Renal pelvis (tissue), 4 donors: ENCODE data around the gene SLC50A1. TPM values are rescaled to one million over a fixed set of nuclear protein-coding genes. Genes with fewer than 3 reads are reported as not detected.
"Not testable (repeated sequence)": the region's sequence is repeated elsewhere in the genome, so short reads cannot be mapped to it uniquely, and the experiment has no call there.

ENCODE experiments used
- DNase-seq: peaks from one replicate; pipeline ENCODE4 v3.0.0-alpha.2; 2013
- polyA plus RNA-seq, 3 donors: library from polyadenylated mRNA; unstranded; fragments of 120-200 nt; gene quantifications; one replicate each; pipeline ENCODE4 v1.2.1, GENCODE V29; 2013; ENCODE audit not compliant: insufficient read length in 3 of 3

SLC50A1 gene
- polyA plus RNA-seq, 3 donors = 45.3 to 61.3 (median 51.2) TPM

DNA sequence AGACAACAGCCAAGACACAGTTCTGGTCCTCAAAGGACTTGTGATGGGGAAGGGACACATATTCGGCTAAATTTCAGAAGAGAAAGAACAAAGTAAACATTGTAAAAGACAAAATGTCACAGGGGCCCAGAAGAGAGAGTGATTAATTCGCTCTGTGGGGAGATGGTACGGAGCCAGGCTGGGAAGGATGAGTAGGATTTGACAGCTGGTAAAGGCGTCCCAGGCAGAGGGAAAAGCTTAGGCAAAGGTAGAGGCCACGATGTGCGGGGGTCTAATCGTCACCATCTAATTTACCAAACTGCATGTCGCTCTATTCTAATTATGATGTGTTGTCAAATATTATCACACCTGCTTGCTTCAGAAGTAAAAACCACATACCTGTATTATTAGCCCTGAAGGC is 25.3 kb upstream of the SLC50A1 start:
- no peak for DNase-seq

- no peak for DNase-seq
These were observed 24.8 kb upstream of the SLC50A1 start for GRCh38 chr1:155110826-155111225.

DNA sequence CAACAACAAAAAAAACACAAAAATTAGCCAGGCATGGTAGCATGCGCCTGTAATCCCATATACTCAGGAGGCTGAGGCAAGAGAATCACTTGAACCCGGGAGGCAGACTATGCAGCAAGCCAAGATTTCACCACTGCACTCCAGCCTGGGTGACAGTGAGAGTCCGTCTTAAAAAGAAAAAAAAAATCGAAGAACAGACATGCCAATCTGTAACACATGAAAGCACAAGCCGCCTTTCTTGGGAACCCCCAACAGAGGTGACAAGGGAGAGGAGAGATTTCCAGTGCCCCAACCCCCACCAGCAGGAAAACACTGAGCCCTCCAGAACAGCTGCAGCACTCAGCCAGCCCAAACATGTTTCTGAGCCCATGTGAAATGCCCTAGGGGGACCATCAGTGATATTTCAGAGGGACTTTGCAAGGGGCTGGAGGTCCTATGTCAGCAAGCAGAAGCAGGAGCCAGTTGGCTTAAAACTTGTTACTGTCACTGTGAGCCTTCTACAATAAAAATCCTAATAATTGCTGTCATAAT is 22.1 kb upstream of the SLC50A1 start:
- no peak for DNase-seq

DNA sequence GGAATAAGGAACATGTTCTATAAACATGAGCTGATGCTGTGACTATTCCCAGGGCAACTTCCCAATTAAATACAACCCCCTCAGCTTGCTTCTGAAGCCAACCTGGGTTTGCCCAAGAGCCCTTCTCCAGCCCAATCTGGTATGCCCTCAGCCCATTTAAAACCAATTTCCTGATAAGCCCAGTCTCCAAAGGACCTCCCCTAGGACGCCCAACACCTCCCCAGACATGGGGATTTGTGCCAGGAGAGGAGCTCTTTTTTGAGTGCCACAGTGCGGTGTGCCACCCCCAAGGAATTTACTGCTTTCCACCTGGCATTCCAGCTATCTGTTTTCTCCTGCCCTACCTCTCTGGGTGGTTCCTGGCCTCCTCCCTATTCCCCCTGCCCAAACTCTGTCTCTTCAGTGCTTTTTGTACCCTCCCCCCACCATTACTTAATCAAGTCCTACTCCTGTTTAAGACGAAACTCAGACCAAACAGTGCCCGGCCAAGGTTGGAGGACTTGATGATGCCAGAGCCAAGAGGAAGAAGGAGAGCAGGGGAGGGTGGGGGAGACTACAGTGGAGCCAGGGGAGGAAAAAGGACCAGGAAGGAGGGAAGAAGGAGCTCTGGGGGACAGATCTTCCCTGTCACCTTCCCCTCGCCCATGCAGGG is 19.4 kb upstream of the SLC50A1 start:
- no peak for DNase-seq

- DNase-seq = no peak
These were observed 18.0 kb upstream of the SLC50A1 start for GRCh38 chr1:155117610-155118009.

- not testable (repeated sequence) for DNase-seq
These were observed 17.6 kb upstream of the SLC50A1 start for GRCh38 chr1:155118090-155118489.

- DNase-seq = no peak
These were observed 15.4 kb upstream of the SLC50A1 start for GRCh38 chr1:155120253-155120652.

DNA sequence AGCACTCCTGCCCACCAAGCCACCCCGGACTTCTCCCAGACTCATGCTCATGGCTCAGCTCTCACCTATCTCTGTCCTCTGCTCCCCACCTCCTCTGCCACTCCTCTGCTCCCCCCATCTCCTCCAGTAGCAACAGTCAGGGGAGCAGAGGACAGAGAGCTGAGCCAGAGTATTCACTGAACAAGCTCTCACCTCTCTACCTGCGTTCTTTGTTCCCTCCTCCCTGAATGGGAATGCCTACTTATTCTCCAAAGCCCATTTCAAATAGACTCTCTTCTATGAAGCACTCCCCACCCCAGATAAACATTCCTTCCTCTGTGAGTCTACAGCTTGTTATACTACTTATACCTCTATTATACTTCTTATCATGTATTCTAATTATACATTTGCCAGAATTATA is 14.4 kb upstream of the SLC50A1 start:
- DNase-seq = no peak

GRCh38 chr1:155122308-155122707 is 13.3 kb upstream of the SLC50A1 start:
- DNase-seq = no peak

DNA sequence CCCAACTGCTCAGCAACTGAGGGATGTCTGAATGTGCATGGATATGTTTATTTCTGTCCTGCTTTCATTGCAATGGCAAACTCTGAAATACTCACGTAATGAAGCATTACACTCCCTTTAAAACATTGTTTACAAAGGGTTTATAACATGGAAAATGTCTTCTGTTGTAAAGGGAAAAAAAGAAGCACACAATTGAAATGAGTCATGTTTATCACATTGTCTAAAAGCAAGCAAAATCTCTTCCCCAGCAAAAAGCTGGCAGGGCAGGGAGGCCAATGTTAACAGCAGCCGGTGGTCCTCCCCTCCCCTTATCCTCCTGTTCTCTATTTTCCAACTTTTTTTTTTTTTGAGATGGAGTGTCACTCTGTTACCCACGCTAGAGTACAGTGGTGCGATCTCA is 11.9 kb upstream of the SLC50A1 start:
- DNase-seq = no peak

DNA sequence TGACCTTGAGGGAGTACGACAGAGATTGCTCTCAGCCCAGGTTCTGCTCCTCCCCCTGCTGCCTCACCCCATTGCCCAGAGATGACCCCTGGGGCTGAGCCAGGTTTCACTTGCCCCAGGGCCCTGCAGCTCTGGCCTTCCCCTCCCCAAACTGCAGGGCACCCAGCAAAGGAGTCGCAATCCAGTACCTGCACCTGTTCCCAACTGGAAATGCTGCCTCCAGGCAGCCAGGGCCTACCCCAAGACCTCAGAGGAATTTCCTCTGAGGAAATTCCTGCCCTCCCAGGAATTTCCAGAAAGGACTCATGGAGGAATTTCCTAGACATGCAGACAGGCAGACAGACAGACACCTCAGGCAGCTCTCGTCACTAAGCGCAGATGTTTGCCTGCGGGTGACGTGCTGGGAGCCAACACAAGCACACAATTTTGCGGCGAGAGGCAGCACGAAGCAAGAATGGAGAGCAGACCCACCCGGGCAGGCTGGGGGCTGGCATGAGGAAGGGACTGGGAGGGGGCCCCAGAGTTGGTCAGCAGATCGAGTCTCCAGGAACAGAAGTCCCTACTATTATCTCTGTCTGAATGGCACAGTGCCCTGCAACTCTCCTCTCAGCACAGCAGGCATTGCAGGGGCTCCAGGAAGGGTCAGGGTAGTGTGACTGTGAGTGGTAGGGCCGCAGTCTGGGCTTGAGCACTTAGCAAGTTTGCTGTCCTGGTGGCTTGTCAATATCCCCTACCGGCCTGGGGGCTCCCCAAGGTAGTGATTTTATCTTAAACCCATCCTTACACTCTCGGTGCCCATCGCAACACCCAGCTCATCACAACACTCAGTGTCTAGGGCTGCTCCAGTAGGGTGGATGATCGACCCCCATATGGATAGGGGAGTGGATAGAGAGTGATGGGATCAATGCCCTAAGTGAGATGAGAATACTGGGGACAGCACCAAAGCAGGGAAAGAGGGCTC is 10.9 kb upstream of the SLC50A1 start:
- no peak for DNase-seq

GRCh38 chr1:155125511-155125945 is 10.1 kb upstream of the SLC50A1 start:
- DNase-seq = no peak

- DNase-seq = no peak
These were observed 9.6 kb upstream of the SLC50A1 start for GRCh38 chr1:155125946-155126555.

- DNase-seq = no peak
These were observed 9.0 kb upstream of the SLC50A1 start for GRCh38 chr1:155126556-155127104.

GRCh38 chr1:155127105-155127966 is 8.3 kb upstream of the SLC50A1 start, which contains the start of gene EFNA1:
TSS of gene EFNA1 (plus strand) at chr1:155127876. CDS start at chr1:155127978, 102 bp downstream.
- DNase-seq = peak; percentile 79

- DNase-seq = no peak
These were observed 7.5 kb upstream of the SLC50A1 start for GRCh38 chr1:155127967-155128754.

- DNase-seq = no peak
These were observed 6.7 kb upstream of the SLC50A1 start for GRCh38 chr1:155128755-155129473.

DNA sequence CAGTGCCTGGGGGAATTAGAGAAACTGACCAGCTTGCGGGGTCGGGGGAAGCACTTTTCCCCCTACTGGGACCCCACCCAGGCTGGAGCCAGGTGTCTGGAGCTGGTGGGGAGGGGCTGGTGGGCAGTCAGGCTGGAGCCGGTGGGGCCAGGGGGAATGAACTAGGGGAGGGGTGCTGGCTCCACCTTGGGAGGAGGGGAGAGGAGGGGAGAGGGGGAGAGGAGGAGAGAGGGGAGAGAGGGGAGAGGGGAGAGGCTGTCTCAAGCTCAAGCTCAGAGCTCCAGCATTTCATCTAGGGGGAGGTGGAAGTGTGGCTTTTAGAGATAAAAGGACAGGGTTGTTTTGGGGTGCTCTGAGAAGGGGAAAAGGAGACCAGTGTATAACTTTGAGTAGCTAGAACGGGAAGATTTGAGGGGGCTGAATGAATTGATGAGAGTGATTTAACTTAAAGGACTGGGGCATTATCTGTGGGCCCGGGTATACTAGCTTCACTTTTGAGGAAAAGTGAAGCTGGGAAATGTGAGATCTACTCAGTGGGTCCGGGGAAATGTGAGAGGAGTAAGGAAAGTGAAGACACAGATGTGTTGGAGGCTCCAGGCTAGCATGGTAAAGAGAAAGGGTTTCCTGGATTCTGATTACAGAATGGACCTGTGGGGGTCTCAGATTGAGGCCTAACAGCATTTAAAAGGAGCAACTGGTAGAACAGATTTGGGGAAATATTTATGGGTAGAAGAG is 5.2 kb upstream of the SLC50A1 start:
- no peak for DNase-seq

DNA sequence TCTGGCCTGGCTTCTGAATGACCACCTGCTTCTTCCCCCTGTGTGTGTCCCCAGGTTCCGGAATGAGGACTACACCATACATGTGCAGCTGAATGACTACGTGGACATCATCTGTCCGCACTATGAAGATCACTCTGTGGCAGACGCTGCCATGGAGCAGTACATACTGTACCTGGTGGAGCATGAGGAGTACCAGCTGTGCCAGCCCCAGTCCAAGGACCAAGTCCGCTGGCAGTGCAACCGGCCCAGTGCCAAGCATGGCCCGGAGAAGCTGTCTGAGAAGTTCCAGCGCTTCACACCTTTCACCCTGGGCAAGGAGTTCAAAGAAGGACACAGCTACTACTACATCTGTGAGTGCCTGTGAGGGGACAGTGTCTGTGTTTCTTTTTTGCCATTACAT is 4.4 kb upstream of the SLC50A1 start:
- DNase-seq = no peak
